ENCODE measurements around the gene GLB1L3.

DNA sequence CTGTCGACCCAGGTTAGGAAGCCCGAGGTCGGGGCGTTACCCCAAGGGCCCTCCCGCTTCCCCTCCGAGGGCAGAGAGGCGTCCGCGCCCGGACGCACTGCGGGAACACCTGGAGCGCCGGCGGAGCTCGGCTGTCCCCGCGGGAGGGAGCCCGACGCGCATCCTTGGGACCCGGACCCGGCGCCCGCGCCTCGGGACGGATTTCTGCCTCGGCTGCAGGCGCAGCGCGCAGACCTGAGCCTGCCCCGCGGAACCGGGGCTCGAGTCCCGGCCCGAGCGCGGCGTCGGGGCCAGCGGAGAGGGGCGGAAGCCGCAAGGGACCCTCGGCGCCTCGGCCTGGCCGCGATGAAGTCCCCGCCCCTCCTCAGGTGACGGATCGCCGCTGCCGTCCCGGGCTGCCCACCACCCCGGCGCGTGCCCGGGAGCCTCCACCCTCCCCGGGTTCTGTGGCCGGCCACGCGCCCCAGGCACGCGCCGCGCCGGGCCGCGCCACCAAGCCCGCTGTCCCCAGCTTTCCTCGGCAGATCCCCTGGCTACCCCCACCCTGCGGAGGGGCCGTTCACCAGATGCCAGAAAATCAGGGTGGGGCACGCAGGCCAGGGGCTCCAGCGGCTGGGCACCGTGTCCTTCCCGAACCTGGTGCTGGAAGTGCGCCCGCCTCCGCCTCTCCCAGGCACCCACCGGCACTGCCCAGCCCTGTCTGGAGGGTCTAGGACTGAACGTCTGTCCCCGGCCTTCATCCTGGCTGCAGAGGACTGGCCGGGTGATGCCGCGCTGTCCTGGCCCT is 410 bp downstream of the GLB1L3 start:
- TF ChIP-seq POLR2A (IDR thresholded peaks at IDR 0.05), result no peak
- peak in 2 of 11 experiments; percentile 5 to 9 for TF ChIP-seq CTCF (IDR thresholded peaks at IDR 0.05 in 8 of 11, conservative IDR thresholded peaks at IDR 0.05 in 3 of 11)

All from spleen (tissue), 7 donors.